NB4 (cell line): ENCODE measurements around the gene CADM3.

Source experiments
- DNase-seq: peaks from one replicate; pipeline ENCODE4 v3.0.0; 2010; ENCODE audit warnings: low read depth
- H3K4me3 ChIP-seq: one replicate; pipeline ENCODE4 v1.5.1; 2011; ENCODE audit warnings: mild to moderate bottlenecking, low read depth, low read length, moderate library complexity
- MYC ChIP-seq: IDR thresholded peaks from 2 replicates; pipeline ENCODE4 v1.6.1; 2011; ENCODE audit warnings: low read depth, low read length
- POLR2A ChIP-seq: IDR thresholded peaks from 2 replicates; pipeline ENCODE4 v1.6.1; 2011; ENCODE audit warnings: mild to moderate bottlenecking; ENCODE audit not compliant: insufficient read length; ENCODE audit errors: extremely low read depth
- TF ChIP-seq, protein P1 (sequence below): IDR thresholded peaks from one replicate; pipeline ENCODE4 v1.5.1; 2012; ENCODE audit warnings: low read depth, low read length
- TF ChIP-seq, protein P2 (sequence below): IDR thresholded peaks from 2 replicates; pipeline ENCODE4 v1.6.1; 2011; ENCODE audit warnings: low read depth, low read length

Gene CADM3

DNA sequence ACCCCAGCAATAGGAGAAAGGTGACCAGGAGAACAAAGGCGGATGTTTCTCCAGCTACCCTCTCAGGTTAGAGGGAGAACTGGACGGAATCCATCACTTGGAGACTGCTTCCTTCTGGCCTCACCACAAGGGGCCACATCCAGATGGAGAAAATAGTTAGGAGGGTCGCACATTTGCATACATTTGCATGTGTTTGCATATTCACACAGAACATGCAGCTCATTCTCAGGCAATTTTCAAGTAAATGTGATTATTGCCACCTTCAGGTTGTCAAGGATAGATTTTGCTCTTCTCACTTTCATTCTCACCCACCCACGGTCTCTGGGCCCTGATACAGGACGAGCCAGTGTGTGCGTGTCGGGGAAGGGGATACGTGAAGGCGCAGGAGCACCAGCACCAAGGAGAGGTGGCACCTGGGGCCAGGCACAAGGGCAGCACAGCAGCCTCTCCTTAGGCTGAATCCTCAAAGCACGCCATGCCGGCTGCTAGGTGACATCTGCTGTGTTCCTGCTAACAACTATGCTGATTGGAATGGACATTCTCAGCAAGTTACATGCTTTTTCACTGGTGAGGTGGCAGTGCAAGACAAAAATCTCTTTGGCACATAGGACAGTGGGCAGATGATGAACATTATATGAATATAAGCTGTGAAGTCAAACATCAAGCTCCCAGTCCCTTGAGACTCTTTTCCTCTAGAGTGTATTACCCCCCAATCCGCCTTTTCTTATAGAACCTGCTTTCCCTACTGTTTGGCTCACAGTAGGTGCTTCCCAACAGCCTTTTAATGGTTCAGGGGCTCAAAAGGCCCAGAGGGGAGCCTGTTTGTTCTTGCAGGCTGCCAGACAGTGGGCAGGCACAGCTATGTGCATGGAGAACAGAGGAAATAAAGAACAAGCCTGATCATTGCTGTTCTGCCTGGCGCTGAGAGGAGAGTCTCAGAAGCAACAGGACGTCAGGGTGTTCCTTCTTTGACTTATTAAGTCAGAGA, 47.5 kb downstream of the CADM3 start:
- no peak overlapping the region for H3K4me3 ChIP-seq
- TF ChIP-seq POLR2A = no peak
- TF ChIP-seq, protein P1, sequence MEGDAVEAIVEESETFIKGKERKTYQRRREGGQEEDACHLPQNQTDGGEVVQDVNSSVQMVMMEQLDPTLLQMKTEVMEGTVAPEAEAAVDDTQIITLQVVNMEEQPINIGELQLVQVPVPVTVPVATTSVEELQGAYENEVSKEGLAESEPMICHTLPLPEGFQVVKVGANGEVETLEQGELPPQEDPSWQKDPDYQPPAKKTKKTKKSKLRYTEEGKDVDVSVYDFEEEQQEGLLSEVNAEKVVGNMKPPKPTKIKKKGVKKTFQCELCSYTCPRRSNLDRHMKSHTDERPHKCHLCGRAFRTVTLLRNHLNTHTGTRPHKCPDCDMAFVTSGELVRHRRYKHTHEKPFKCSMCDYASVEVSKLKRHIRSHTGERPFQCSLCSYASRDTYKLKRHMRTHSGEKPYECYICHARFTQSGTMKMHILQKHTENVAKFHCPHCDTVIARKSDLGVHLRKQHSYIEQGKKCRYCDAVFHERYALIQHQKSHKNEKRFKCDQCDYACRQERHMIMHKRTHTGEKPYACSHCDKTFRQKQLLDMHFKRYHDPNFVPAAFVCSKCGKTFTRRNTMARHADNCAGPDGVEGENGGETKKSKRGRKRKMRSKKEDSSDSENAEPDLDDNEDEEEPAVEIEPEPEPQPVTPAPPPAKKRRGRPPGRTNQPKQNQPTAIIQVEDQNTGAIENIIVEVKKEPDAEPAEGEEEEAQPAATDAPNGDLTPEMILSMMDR = no peak
- TF ChIP-seq, protein P2, sequence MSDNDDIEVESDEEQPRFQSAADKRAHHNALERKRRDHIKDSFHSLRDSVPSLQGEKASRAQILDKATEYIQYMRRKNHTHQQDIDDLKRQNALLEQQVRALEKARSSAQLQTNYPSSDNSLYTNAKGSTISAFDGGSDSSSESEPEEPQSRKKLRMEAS = no peak
- no peak for DNase-seq

DNA sequence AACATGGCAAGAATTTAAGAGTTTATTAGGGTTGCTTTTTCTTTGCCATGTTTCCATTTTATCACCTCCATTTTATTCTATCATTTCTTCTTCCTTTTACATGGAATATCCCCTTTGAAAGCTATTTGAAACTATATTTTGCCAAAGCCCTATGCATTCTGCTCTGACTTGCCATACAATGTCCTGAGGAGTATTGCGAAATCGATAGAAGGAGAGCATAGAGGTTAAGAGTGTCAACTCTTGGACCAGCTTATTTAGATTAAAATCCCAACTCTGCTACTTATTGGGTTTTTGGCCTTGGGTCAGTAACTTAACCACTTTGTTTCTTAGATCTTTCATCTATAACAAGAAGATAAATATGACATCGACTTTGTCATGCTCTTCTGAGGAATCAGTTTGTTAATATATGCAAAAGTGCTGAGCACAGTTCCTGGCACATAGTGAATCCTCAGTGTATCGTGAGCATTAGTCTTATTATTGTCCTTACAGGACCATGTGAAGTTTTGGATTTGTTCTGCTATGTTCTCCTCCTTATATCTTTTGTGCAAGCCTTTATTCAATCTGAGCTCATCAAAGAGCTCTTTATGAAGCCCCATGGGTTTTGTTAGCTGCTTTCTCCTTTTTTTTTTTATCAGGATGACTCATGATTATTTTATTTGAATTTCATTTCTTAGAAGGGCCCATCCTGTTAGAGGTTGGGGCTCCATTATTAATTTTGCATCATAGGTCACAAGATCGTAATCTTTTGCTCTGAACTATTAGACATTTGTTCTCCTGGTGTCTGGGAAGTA, 50.9 kb downstream of the CADM3 start:
- no peak for DNase-seq
- TF ChIP-seq POLR2A (no peak), MYC (no peak)
- TF ChIP-seq, protein P1 = no peak
- TF ChIP-seq, protein P2 = no peak
- H3K4me3 ChIP-seq = no peak overlapping the region

DNA sequence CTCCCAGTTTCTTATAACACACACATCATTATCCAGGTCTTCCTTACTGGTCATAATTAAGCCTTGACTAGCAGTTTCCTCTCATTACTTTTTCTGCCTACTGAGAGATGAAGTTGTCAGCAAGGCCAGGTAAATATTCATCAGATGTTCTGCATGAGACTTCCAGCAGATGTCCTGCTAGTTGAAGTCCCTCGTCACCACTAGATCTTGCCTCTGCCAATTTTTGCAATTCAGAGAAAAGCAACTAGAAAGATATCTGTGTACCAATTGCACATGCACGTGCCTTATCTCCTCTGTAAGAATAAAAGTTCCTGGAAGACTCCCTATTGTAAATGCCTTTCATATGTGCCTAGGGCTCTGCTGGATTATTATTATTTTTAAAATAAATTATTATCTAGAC, 51.6 kb downstream of the CADM3 start:
- H3K4me3 ChIP-seq = no peak overlapping the region
- TF ChIP-seq POLR2A (no peak), MYC (no peak)
- TF ChIP-seq, protein P1 = no peak
- TF ChIP-seq, protein P2 = no peak
- no peak for DNase-seq

DNA sequence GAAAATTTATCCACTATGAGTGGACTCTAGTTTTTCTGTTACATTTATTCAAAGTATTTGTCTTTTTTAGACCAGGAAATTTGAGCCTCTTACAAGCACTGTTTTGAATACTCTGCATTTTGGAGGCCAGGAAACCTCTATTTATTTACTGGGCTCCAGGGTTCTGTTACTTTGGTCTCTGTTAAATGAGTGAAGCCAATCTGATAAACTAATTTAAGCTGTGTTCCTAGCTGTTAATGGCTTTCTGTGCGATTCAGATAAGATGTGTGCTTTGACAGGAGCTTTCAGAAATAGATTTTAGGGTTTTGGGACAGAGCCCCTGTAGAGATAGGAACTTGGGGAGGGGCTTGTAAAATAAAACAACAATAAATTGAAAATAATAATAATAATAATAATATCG, 57.1 kb downstream of the CADM3 start:
- TF ChIP-seq, protein P2 = no peak
- no peak for TF ChIP-seq POLR2A
- TF ChIP-seq, protein P1 = no peak
- TF ChIP-seq MYC = no peak
- no peak overlapping the region for H3K4me3 ChIP-seq
- DNase-seq = no peak

DNA sequence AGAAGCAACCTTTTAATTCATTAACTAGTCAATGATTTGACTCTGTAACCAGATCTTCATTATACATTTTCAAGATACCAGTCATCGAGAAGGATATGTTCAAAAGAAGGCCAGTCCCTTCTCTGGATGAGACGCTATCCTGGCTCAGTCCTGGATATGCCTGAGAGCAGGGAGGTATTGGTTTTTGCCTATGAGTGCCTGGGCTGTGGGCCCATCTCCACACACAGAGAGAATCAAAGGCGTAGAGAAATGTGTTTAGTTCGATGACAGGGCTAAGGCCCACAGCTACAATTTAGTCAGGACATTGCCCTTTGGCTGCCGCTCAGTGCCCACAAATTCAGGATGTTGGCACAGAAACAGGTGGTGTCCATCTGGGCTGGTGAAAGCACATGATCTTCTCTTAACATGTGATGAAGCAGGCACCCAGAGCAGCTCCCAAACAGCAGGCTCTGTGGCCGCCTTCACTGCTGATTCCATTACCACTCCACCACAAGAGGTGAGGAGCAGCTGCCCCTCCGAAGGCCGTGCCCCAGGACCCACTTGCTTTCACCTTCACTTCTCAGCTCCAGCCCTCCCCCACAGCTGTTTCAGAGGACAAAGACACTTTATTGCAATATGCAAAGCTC, 58.0 kb downstream of the CADM3 start:
- DNase-seq = no peak
- TF ChIP-seq POLR2A (no peak), MYC (no peak)
- TF ChIP-seq, protein P2 = no peak
- TF ChIP-seq, protein P1 = no peak
- no peak overlapping the region for H3K4me3 ChIP-seq
